ENCODE results near the gene MOB1B. TPM values are rescaled to one million over a fixed set of nuclear protein-coding genes. Genes with fewer than 3 reads are reported as not detected.

Gene MOB1B
- total RNA-seq, 1 donor from 2014 or later: 47.4 TPM

GRCh38 chr4:70863099-70863790 is 38.9 kb upstream of the MOB1B start:
- TF ChIP-seq, protein P1, sequence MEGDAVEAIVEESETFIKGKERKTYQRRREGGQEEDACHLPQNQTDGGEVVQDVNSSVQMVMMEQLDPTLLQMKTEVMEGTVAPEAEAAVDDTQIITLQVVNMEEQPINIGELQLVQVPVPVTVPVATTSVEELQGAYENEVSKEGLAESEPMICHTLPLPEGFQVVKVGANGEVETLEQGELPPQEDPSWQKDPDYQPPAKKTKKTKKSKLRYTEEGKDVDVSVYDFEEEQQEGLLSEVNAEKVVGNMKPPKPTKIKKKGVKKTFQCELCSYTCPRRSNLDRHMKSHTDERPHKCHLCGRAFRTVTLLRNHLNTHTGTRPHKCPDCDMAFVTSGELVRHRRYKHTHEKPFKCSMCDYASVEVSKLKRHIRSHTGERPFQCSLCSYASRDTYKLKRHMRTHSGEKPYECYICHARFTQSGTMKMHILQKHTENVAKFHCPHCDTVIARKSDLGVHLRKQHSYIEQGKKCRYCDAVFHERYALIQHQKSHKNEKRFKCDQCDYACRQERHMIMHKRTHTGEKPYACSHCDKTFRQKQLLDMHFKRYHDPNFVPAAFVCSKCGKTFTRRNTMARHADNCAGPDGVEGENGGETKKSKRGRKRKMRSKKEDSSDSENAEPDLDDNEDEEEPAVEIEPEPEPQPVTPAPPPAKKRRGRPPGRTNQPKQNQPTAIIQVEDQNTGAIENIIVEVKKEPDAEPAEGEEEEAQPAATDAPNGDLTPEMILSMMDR (IDR thresholded peaks at IDR 0.05; ENCODE audit: unreplicated experiment): no peak
- H3K4me1 Mint-ChIP-seq (ENCODE audit: low read depth): peaks cover 13% of the 10 kb centered on the region
- no peaks in the 10 kb centered on the region for H3K36me3 Mint-ChIP-seq (ENCODE audit: insufficient read depth)
- H3K27me3 Mint-ChIP-seq: no peaks in the 10 kb centered on the region
- H3K9me3 Mint-ChIP-seq (ENCODE audit: low read depth): no peaks in the 10 kb centered on the region
- no peak for DNase-seq (ENCODE audit: low spot score, unreplicated experiment)
- no peak overlapping the region for H3K4me3 Mint-ChIP-seq (ENCODE audit: low read depth)
- no peak overlapping the region for H3K27ac Mint-ChIP-seq

GRCh38 chr4:70868778-70869177 is 33.4 kb upstream of the MOB1B start:
- Mint-ChIP-seq H3K9me3 (ENCODE audit: low read depth) (no peaks in the 10 kb centered on the region), H3K4me3 (ENCODE audit: low read depth) (no peak overlapping the region), H3K27ac (no peak overlapping the region), H3K36me3 (ENCODE audit: insufficient read depth) (no peaks in the 10 kb centered on the region), H3K4me1 (ENCODE audit: low read depth) (no peaks in the 10 kb centered on the region), H3K27me3 (no peaks in the 10 kb centered on the region)
- no peak for DNase-seq (ENCODE audit: low spot score, unreplicated experiment)
- TF ChIP-seq, protein P1 (IDR thresholded peaks at IDR 0.05; ENCODE audit: unreplicated experiment): no peak

DNA sequence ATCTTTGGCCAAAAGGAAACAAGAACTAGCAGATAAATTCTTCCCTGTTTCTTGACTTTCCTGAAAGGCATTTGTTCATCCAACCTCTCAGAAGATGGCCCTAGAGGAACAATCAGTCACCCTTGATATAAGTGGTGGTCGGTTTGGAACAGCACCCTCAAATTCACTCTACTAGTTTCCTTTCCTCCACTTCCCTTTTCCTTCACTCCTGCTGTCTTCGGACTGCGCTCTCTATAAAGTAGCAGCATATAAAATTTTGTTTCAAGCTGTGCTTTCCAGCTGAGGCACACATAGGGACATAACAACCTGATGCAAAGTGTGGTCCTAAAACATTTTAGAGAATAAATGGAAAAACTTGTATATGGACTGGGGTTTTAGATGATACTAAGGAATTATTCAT is 29.0 kb upstream of the MOB1B start:
- DNase-seq (ENCODE audit: low spot score, unreplicated experiment): no peak
- Mint-ChIP-seq H3K4me1 (ENCODE audit: low read depth) (no peaks in the 10 kb centered on the region), H3K9me3 (ENCODE audit: low read depth) (no peaks in the 10 kb centered on the region), H3K36me3 (ENCODE audit: insufficient read depth) (no peaks in the 10 kb centered on the region), H3K27ac (no peak overlapping the region), H3K27me3 (no peaks in the 10 kb centered on the region), H3K4me3 (ENCODE audit: low read depth) (no peak overlapping the region)
- TF ChIP-seq, protein P1 (IDR thresholded peaks at IDR 0.05; ENCODE audit: unreplicated experiment): no peak

- Mint-ChIP-seq H3K36me3 (ENCODE audit: insufficient read depth) (no peaks in the 10 kb centered on the region), H3K4me3 (ENCODE audit: low read depth) (no peak overlapping the region), H3K4me1 (ENCODE audit: low read depth) (no peaks in the 10 kb centered on the region), H3K9me3 (ENCODE audit: low read depth) (no peaks in the 10 kb centered on the region), H3K27ac (no peak overlapping the region), H3K27me3 (no peaks in the 10 kb centered on the region)
- TF ChIP-seq, protein P1 (IDR thresholded peaks at IDR 0.05; ENCODE audit: unreplicated experiment): no peak
- no peak for DNase-seq (ENCODE audit: low spot score, unreplicated experiment)
Observed at GRCh38 chr4:70874268-70875156, 27.7 kb upstream of the MOB1B start.

GRCh38 chr4:70877556-70877955 is 24.6 kb upstream of the MOB1B start:
- Mint-ChIP-seq H3K4me3 (ENCODE audit: low read depth) (no peak overlapping the region), H3K27me3 (no peaks in the 10 kb centered on the region), H3K27ac (no peak overlapping the region), H3K9me3 (ENCODE audit: low read depth) (no peaks in the 10 kb centered on the region), H3K4me1 (ENCODE audit: low read depth) (no peaks in the 10 kb centered on the region), H3K36me3 (ENCODE audit: insufficient read depth) (no peaks in the 10 kb centered on the region)
- DNase-seq (ENCODE audit: low spot score, unreplicated experiment): no peak
- TF ChIP-seq, protein P1 (IDR thresholded peaks at IDR 0.05; ENCODE audit: unreplicated experiment): no peak
